Stimulated activated naive B cell treated with anti-CD40 and anti-IgM and Interleukin-4, amounts not matched to agents 10 μg/mL and 1 μg/mL and 100 μg/mL, for 72 hours (primary cell): ENCODE results near the gene LRFN5.

Experiments used
- ATAC-seq, 2 donors: fragments of 150-1000 bp; cut with Tn5 transposase; replicated peaks; 2 replicates each; pipeline ENCODE4 v1.10.0; 2021; ENCODE audit warnings: moderate library complexity in 1 of 2
- DNase-seq: peaks from one replicate; pipeline ENCODE4 v3.0.0; 2021
- H3K27ac Mint-ChIP-seq: one replicate; pipeline ENCODE4 v1.8.0; 2022; ENCODE audit warnings: mild to moderate bottlenecking, mixed read lengths
- H3K27me3 Mint-ChIP-seq, 2 donors: one replicate each; pipeline ENCODE4 v1.8.0; 2022; ENCODE audit warnings: mixed read lengths in 2 of 2
- H3K36me3 Mint-ChIP-seq, 2 donors: one replicate each; pipeline ENCODE4 v1.8.0; 2022; ENCODE audit warnings: mixed read lengths in 2 of 2, mild to moderate bottlenecking in 1 of 2
- H3K4me1 Mint-ChIP-seq, 2 donors: one replicate each; pipeline ENCODE4 v1.8.0; 2022; ENCODE audit warnings: mixed read lengths in 2 of 2, mild to moderate bottlenecking in 1 of 2
- H3K4me3 Mint-ChIP-seq, 2 donors: one replicate each; pipeline ENCODE4 v1.8.0; 2022; ENCODE audit warnings: mild to moderate bottlenecking in 2 of 2, mixed read lengths in 2 of 2, moderate library complexity in 1 of 2
- H3K9me3 Mint-ChIP-seq, 2 donors: one replicate each; pipeline ENCODE4 v1.8.0; 2022; ENCODE audit warnings: mixed read lengths in 2 of 2, mild to moderate bottlenecking in 1 of 2

Gene LRFN5

DNA sequence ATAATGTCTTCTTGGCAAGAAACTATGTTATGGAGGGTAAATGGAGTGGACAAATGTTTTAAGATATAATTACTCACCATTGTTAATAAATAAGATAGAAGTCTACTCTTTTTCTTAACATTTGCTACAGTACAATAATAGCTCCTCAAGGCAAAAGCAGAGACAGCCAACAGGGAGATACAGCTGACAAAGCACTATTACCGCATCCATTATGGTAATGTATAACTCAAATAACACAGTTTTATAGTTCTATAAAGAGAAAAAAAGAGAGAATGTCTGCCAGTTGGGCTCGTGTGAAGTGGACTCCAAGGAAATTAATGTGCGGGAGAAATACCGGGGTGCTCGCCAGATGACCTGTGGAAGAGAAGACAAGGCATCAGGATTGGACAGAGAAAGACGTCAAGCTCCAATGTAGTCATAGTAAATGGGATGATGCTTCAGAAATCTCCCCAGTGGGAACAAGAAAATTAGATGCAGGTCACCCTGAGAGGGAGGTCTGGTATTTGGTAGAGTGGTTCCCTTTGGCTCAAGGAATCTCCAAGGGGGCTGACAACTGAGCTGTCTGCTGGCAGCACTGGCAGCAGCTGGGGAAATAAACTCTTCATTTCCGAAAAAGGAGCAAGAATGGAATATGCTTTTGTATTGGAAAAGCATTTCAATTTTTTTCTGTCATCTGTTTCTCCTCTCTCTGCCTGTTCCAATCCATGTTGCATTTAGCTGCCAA lies 343.9 kb downstream of the LRFN5 start:
- H3K27me3 Mint-ChIP-seq = no peaks in the 10 kb centered on the region
- DNase-seq (no peak), ATAC-seq (no peak)
- H3K4me3 Mint-ChIP-seq = no peak overlapping the region
- H3K27ac Mint-ChIP-seq = no peak overlapping the region
- H3K9me3 Mint-ChIP-seq = no peaks in the 10 kb centered on the region
- no peaks in the 10 kb centered on the region for H3K36me3 Mint-ChIP-seq
- no peaks in the 10 kb centered on the region for H3K4me1 Mint-ChIP-seq
